EL (cell line): ENCODE data around the gene PARD6G.
"Not testable (repeated sequence)": the region's sequence is repeated elsewhere in the genome, so short reads cannot be mapped to it uniquely, and the experiment has no call there.

ENCODE experiments used
- DNase-seq: peaks from one replicate; pipeline ENCODE4 v3.0.0-alpha.2; 2016

Gene PARD6G

DNA sequence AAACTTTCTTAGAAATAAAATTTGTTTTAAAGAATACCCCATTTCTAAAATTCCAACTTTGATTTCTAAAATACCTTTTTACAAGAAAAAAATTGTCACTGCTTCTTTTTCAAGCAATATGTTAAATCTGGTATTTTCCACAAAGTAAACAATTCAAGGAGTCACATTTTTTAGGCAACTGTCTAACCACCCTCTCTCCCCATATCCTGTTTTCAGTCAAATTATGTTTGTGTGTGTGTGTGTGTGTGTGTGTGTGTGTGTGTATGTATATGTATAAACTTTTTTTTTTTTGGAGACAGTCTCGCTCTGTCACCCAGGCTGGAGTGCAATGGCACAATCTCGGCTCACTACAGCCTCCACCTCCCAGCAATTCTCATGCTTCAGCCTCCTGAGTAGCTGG lies 79.0 kb downstream of the PARD6G start:
- no peak for DNase-seq

- no peak for DNase-seq
Observed at GRCh38 chr18:80167931-80168330, 79.4 kb downstream of the PARD6G start.

GRCh38 chr18:80167331-80167730 lies 80.0 kb downstream of the PARD6G start:
- DNase-seq: no peak

DNA sequence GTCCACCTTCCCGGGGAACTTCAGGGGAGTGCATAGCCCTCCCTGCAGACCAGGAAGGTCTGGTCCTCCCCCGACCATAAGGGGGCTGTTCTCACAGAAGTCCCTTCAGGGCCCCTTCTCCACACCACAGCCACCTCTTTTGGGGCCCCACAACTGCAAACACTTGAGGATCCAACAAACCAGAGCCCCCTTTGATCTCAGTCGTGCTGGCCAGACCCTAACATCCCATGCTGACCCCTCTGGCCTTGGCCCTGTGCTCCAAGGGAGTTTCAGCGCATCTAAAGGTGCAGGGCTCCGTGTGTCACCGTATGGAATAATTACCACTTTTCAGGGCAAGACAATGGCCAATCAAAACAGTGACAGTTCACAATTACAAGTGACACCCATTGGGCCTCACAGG lies 80.6 kb downstream of the PARD6G start:
- no peak for DNase-seq

GRCh38 chr18:80166240-80166639 lies 81.1 kb downstream of the PARD6G start:
- no peak for DNase-seq

GRCh38 chr18:80164727-80165355 lies 82.5 kb downstream of the PARD6G start:
- not testable (repeated sequence) for DNase-seq

- DNase-seq: no peak
Observed at GRCh38 chr18:80163183-80163582, 84.1 kb downstream of the PARD6G start.

- DNase-seq: no peak
Observed at GRCh38 chr18:80161781-80162417, 85.4 kb downstream of the PARD6G start.

GRCh38 chr18:80159713-80160636 lies 87.3 kb downstream of the PARD6G start:
- DNase-seq: peak; percentile 32

GRCh38 chr18:80158365-80158764 lies 88.9 kb downstream of the PARD6G start:
- no peak for DNase-seq

DNA sequence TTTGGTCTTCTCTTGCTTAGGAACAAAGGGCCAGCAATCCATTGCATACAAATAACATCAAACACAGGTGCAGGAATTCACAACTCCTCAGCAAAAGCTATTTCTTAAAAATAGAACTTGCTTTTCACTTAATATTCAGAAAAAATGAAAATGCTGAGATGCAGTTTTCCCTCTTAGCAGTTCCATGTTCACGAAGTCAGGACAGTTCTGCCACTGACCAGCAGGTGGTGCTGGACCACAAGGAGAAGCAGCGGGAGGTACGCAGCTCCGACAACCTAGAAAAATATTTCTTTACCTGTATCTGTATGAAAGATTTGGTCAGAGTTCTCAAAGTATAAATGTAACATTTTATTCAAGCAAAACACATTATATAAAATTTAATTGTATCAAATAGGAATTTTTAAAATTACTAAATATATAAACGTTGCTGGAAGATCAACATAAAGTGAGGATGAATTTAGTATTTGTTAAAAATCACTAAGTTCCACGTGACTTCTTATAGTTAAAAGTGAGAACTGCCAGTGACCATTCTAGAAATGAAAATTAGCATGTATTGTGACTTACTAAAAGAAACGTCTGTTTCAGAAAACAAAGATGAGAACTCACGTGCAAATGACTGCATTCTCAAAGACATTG lies 89.5 kb downstream of the PARD6G start:
- DNase-seq: peak; percentile 64

- DNase-seq: peak; percentile 31
Observed at GRCh38 chr18:80154293-80154692, 93.0 kb downstream of the PARD6G start.

DNA sequence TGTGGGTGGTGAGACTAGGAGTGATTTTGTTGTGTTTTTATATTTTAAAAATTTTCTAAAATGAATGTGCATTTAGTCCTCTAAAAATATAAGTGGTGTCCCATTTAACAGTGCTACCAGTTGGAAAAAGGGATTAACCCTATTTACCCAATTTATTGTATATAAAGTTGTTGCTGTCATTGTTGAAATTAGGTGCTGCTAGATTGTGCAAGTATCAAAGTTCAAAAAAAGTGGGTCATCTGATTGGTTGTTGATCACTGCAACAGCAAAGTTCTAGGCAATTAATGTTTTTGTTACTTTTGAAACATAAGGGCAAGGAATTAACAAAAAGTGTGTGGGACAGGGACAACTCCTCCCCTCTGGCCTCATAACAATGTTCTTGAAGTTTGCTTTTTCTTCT lies 97.6 kb downstream of the PARD6G start:
- DNase-seq: no peak

- DNase-seq: peak; percentile 15
Observed at GRCh38 chr18:80148326-80149199, 98.8 kb downstream of the PARD6G start.

DNA sequence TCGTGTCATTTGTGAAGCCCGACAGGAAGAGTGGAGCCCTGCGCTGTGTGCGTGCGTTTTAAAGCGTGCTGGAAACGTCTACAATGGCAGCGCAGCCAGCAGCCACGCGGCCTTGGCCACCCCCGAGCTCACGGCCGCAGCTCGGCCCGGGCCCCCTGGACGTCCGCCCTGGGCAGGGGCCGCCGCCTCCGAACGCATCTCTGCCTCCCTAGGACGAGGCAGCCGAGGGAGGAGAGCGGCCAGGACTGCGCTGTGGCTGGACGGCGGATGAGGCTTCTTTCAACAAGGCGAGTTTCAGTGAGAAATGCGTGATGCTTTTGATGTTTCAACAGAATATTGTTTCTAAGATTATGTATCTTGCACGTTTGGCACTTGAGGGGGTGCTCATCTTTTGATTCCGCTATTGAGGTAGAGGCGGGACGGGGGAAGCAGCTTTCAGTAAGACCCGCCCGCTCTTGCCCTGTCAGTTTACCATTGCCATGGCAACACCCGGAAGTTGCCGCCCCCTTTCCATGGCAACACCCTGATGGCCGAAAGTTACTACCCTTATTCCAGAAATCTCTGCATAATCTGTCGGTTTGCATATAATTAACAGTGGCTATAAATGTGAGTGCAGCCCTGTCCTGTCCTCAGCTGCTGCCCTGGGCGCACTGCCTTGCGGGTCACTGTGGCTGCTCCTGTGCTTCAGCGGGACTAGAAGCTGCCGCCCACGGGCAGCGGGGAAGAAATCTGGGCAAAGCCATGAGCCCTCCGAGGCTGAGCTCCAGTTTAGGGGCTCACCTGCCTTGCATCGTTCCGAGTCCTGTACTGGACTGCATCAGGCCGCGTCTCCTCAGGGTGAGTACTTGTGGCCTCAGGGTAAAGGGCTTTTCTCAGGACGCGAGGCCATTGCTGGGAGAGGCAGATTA lies 99.6 kb downstream of the PARD6G start:
- peak; percentile 83 for DNase-seq

DNA sequence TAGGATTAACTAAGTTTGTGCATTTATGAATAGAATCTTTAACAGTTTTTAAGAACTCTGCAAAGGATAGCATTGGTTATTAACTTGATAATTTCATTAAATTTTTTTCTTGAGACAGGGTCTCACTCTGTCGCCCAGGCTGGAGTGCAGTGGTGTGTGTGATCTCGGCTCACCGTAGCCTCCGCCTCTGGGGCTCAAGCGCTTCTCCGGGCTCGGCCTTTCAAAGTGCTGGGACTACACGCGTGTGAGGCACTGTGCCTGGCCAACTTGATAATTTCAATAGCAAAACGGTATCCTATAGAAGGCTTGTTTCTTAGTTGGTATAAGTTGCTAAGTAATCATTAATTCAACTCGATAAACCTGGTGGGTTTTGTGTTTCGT lies 100.3 kb downstream of the PARD6G start:
- DNase-seq: no peak

GRCh38 chr18:80145196-80145804 lies 102.0 kb downstream of the PARD6G start:
- no peak for DNase-seq

DNA sequence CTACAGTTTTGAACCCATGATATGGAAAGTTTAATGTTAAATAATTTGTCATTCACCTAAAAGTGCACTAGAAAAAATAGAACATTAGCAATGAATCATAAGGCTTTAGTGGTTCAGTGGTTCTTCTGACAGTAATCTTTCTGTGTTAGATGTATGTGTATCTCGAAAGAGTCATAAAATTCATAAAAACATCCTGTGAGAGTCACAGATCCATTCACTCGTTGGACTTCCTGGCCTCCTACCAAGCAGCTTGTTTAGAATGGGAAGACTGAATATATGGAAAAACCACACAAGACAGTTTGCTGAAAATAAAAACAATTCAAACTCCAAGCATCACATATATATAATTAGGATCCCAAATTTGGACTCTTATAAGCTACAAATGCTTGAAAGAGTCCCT lies 103.4 kb downstream of the PARD6G start:
- peak; percentile 34 for DNase-seq

DNA sequence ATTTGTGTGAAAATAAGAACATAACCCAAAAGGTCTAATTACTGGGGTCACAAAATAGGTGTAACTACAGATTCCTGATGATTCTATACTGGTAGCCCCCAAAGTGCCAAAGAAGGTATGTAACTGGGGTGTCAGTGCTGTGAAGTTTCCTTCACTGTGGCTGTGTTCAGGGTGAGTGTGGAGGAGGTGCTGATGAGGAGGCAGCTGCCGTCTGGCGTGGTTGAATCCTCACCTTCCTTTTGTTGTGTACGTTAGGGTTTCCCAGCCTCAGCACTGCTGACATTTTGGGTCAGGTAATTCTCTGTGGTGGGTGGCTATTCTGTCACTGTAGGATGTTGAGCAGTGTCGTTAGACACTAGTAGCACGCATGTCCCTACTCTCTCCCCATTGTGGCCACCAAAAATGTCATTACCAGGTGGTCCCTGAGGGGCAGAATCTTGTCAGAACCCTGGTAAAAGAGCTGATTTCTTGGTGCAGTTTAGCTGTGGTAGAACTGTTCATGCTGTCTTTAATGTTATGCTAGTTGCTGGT lies 106.8 kb downstream of the PARD6G start:
- DNase-seq: no peak

GRCh38 chr18:80137976-80138375 lies 109.3 kb downstream of the PARD6G start:
- no peak for DNase-seq
